ENCODE data around the gene SFN. TPM values are rescaled to one million over a fixed set of nuclear protein-coding genes. Genes with fewer than 3 reads are reported as not detected.
"Not testable (repeated sequence)": the region's sequence is repeated elsewhere in the genome, so short reads cannot be mapped to it uniquely, and the experiment has no call there.

SFN gene
- total RNA-seq, 1 donor from 2014 or later, result 0.36 TPM

DNA sequence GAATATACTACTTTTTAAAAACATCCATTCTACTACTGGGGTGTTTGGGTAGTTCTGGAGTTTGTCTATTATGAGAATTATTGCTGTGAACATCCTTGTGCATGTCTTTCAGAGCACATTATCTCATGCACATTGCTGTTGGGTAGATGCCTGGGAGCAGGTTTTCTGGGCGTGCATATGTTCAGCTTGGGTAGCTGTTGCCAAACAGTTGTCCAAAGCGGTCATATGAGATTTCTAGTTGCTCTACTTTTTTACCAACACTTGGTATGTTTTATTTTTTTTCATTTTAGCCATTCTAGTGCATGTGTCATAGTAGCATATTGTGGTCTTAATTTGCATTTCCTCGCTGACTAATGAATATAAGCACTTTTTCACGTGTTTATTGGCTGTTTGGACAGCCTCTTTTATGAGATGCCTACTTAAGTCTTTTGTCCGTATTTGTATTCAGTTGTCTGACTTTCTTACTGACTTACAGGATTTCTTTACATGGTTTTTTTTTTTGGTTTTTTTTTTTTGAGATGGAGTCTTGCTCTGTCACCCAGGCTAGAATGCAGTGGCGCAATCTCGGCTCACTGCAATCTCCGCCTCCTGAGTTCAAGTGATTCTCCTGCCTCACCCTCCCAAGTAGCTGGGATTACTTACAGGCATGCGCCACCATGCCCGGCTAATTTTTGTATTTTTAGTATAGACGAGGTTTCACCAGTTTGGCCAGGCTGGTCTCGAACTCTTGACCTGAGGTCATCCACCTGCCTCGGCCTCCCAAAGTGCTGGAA lies 18.3 kb upstream of the SFN start:
- no peaks in the 10 kb centered on the region for H3K9me3 Mint-ChIP-seq (ENCODE audit: low read depth)

DNA sequence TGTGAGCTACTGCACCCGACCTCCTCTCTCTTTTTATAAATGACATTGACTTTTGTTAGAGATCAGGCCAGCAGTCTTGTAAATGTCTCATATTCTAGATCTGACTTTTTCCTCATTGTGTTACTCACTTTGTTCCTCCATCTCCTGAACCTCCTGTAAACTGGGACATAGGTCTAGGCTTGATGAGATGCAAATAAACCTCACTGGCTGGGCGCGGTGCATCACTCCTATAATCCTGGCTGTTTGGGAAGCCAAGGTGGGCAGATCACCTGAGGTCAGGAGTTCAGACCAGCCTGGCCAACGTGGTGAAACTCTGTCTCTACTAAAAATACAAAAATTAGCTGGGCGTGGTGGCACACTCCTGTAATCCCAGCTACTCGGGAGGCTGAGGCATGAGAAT lies 15.1 kb upstream of the SFN start:
- not testable (repeated sequence) for H3K27me3 Mint-ChIP-seq; H3K27ac Mint-ChIP-seq; DNase-seq (ENCODE audit: low spot score, unreplicated experiment); H3K9me3 Mint-ChIP-seq (ENCODE audit: low read depth); H3K4me3 Mint-ChIP-seq (ENCODE audit: low read depth); H3K4me1 Mint-ChIP-seq (ENCODE audit: low read depth)
- H3K36me3 Mint-ChIP-seq (ENCODE audit: insufficient read depth), result peaks cover 19% of the 10 kb centered on the region

More for the DNA sequence above, 18.3 kb upstream of the SFN start:
- DNase-seq (ENCODE audit: low spot score, unreplicated experiment), result no peak
- no peak for TF ChIP-seq CTCF (IDR thresholded peaks at IDR 0.05; ENCODE audit: unreplicated experiment)
- peaks cover 8% of the 10 kb centered on the region for H3K36me3 Mint-ChIP-seq (ENCODE audit: insufficient read depth)
- H3K27ac Mint-ChIP-seq, result no peak overlapping the region
- H3K4me1 Mint-ChIP-seq (ENCODE audit: low read depth), result no peaks in the 10 kb centered on the region
- no peaks in the 10 kb centered on the region for H3K27me3 Mint-ChIP-seq
- no peak overlapping the region for H3K4me3 Mint-ChIP-seq (ENCODE audit: low read depth)

DNA sequence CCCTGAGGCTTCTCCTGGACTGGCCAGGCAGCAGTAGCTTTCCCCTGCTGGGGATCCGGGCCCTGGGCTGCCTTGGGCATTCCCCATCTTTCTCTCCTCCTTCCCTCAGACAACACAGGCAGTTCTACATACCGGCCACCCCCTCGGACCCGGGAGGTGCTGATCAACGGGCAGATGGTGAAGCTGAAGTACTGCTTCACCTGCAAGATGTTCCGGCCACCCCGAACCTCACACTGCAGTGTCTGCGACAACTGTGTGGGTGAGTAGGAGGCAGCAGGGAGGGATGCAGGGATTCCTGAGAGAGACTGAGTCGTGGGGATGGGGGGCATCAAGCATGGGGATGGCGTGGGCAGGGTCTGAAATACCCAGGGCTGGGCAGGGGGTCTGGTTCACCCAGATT lies 14.4 kb upstream of the SFN start:
- H3K4me3 Mint-ChIP-seq (ENCODE audit: low read depth), result no peak overlapping the region
- DNase-seq (ENCODE audit: low spot score, unreplicated experiment), result no peak
- TF ChIP-seq CTCF (IDR thresholded peaks at IDR 0.05; ENCODE audit: unreplicated experiment), result no peak
- no peaks in the 10 kb centered on the region for H3K27me3 Mint-ChIP-seq
- H3K4me1 Mint-ChIP-seq (ENCODE audit: low read depth), result no peaks in the 10 kb centered on the region
- no peak overlapping the region for H3K27ac Mint-ChIP-seq
- no peaks in the 10 kb centered on the region for H3K9me3 Mint-ChIP-seq (ENCODE audit: low read depth)
- peaks cover 23% of the 10 kb centered on the region for H3K36me3 Mint-ChIP-seq (ENCODE audit: insufficient read depth)

DNA sequence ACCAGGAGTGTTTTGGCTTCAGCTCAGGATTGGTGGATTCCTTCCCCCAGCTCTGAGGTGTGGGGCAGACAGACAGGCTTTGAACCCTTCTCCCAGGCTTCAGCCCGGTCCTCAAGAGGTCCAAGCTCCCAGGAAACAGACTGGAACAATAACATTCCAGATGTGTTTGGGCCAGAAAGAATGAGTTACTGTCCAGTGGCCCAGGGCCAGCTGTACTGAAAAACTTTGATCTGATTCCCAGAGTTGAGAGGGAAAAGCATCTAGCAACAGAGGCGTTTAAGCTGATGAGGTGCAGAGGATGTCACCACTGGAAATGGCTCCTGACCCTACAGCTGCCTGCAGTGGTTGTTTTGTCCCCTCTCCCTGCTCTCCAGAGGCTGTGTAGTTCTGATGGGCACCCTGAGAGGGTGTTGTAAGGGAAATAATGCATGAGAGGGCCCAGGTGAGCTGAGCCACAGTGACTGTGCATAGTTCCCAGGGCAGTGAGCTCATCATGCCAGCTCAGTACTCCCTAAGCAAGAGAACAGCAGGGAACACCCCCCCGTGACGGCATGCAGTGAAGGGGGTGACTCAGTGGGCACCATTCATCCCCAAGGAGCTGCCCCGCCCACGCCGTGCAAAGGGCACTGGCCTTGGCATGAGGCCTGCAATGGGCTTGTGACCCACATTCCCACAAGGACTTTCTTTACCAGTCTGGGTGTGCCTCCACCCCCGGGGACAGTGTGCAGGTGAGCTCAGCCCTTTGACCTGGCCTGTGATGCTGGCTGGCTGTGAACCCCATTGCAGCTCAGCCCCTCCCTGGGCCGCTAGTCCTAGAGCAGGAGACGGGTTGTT lies 13.8 kb upstream of the SFN start:
- H3K27me3 Mint-ChIP-seq, result no peaks in the 10 kb centered on the region
- no peaks in the 10 kb centered on the region for H3K4me1 Mint-ChIP-seq (ENCODE audit: low read depth)
- no peak for TF ChIP-seq CTCF (IDR thresholded peaks at IDR 0.05; ENCODE audit: unreplicated experiment)
- DNase-seq (ENCODE audit: low spot score, unreplicated experiment), result no peak
- H3K36me3 Mint-ChIP-seq (ENCODE audit: insufficient read depth), result peaks cover 24% of the 10 kb centered on the region
- no peak overlapping the region for H3K4me3 Mint-ChIP-seq (ENCODE audit: low read depth)
- no peaks in the 10 kb centered on the region for H3K9me3 Mint-ChIP-seq (ENCODE audit: low read depth)
- no peak overlapping the region for H3K27ac Mint-ChIP-seq

DNA sequence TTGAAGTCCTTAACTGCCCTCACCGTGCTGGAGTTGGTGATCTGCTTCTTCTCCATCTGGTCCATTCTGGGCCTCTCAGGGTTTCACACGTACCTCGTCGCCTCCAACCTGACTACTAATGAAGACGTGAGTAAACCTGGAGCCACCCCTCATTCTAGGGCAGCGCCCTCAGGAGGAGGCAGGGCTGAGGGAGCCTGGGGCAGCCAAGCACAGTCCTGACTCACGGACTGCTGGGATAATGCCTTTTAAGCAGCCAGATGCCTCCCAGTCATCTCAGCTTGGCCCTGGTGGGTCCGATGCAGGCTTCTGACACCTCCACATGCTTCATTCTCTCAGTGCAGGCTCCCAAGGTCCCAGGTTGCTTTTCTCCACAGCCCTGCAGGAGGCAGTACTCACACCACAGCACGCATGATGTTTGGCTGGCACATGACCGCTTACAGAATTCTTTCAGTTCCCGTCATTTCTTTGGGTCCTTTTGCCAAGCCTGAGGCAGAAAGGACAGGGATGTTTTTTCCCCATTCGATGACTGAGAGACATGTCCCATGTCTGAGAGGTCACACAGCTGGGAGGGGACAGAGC lies 11.8 kb upstream of the SFN start:
- Mint-ChIP-seq H3K4me1 (ENCODE audit: low read depth) (no peaks in the 10 kb centered on the region), H3K27me3 (no peaks in the 10 kb centered on the region), H3K36me3 (ENCODE audit: insufficient read depth) (peaks cover 27% of the 10 kb centered on the region), H3K9me3 (ENCODE audit: low read depth) (no peaks in the 10 kb centered on the region), H3K4me3 (ENCODE audit: low read depth) (no peak overlapping the region), H3K27ac (no peak overlapping the region)
- TF ChIP-seq CTCF (IDR thresholded peaks at IDR 0.05; ENCODE audit: unreplicated experiment), result no peak
- no peak for DNase-seq (ENCODE audit: low spot score, unreplicated experiment)

All from progenitor cell of endocrine pancreas (in vitro differentiated cells).